ENCODE results near the gene TEKT5. TPM values are rescaled to one million over a fixed set of nuclear protein-coding genes. Genes with fewer than 3 reads are reported as not detected.

TEKT5 gene
- total and polyA plus RNA-seq, 2 donors (not counting 1 experiment from before 2014, with no cell fraction given) = 0.06 TPM; not detected in 1

DNA sequence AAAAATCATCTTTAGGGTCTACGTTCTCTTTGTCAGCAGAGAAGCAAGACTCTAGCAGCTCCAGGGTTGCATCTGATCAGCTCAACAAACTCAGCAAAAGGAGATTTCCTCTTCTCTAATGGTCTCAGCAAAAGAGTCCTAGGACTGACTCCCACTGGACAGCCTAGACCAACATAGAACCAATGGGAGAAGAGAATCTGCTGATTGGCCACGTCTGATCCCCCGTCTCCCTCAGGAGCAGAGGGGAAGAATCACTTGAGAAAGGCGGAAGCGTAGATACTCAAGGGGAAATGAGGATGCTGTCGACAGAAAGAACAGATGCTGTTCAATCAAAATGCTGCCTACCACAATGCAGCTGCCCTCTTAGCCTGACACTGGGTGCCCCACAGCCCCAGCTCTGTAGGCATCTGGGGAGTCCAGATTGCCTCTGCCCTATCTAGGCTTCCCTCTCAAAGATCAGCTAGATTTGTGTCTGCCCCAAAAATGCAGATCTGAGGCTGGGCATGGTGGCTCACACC lies 82.8 kb downstream of the TEKT5 start:
- H3K4me3 ChIP-seq (replicated peaks in 1 of 4; ENCODE audit: control extremely low read depth in 1 of 4, insufficient read depth in 1 of 4, low read depth in 3 of 4, low read length in 4 of 4) = no peak overlapping the region
- H2AFZ ChIP-seq (ENCODE audit: low read length) = no peak overlapping the region
- H4K20me1 ChIP-seq (ENCODE audit: control insufficient read depth, extremely low read depth, insufficient read depth, low read length) = no peaks in the 10 kb centered on the region
- peaks cover 8% of the 10 kb centered on the region for H3K4me1 ChIP-seq (ENCODE audit: control insufficient read depth, extremely low read depth, insufficient read depth, low read length)
- no peak overlapping the region for H3K4me2 ChIP-seq (ENCODE audit: extremely low read depth, insufficient read depth, low read length)
- no peak overlapping the region for H3K27ac ChIP-seq (ENCODE audit: insufficient read depth, low read length)
- H3K36me3 ChIP-seq (ENCODE audit: control insufficient read depth, insufficient read depth, low read length) = no peaks in the 10 kb centered on the region
- no peak overlapping the region for H3K9ac ChIP-seq (ENCODE audit: insufficient read depth, low read length)
- TF ChIP-seq EZH2 (IDR thresholded peaks at IDR 0.05; ENCODE audit: low read length, missing control alignments) = no peak
- TF ChIP-seq CTCF (conservative IDR thresholded peaks at IDR 0.05 in 1 of 2, IDR thresholded peaks at IDR 0.05 in 1 of 2; ENCODE audit: low read depth in 1 of 2, low read length in 2 of 2) = no peak
- no peaks in the 10 kb centered on the region for H3K9me3 ChIP-seq (ENCODE audit: control insufficient read depth, insufficient read depth, low read depth, low read length)
- H3K27me3 ChIP-seq (ENCODE audit: control insufficient read depth, insufficient read depth, low read length) = no peaks in the 10 kb centered on the region
- no peak for DNase-seq (ENCODE audit: low read depth in 2 of 2)
- no peaks in the 10 kb centered on the region for H3K79me2 ChIP-seq (ENCODE audit: control insufficient read depth, insufficient read depth, low read length)

- H3K36me3 ChIP-seq (ENCODE audit: control insufficient read depth, insufficient read depth, low read length) = no peaks in the 10 kb centered on the region
- H3K9ac ChIP-seq (ENCODE audit: insufficient read depth, low read length) = no peak overlapping the region
- H2AFZ ChIP-seq (ENCODE audit: low read length) = no peak overlapping the region
- H3K4me1 ChIP-seq (ENCODE audit: control insufficient read depth, extremely low read depth, insufficient read depth, low read length) = peaks cover 8% of the 10 kb centered on the region
- TF ChIP-seq CTCF (conservative IDR thresholded peaks at IDR 0.05 in 1 of 2, IDR thresholded peaks at IDR 0.05 in 1 of 2; ENCODE audit: low read depth in 1 of 2, low read length in 2 of 2) = no peak
- no peak for TF ChIP-seq EZH2 (IDR thresholded peaks at IDR 0.05; ENCODE audit: low read length, missing control alignments)
- H3K79me2 ChIP-seq (ENCODE audit: control insufficient read depth, insufficient read depth, low read length) = no peaks in the 10 kb centered on the region
- DNase-seq (ENCODE audit: low read depth in 2 of 2) = no peak
- no peaks in the 10 kb centered on the region for H3K9me3 ChIP-seq (ENCODE audit: control insufficient read depth, insufficient read depth, low read depth, low read length)
- no peaks in the 10 kb centered on the region for H4K20me1 ChIP-seq (ENCODE audit: control insufficient read depth, extremely low read depth, insufficient read depth, low read length)
- H3K27me3 ChIP-seq (ENCODE audit: control insufficient read depth, insufficient read depth, low read length) = no peaks in the 10 kb centered on the region
- H3K27ac ChIP-seq (ENCODE audit: insufficient read depth, low read length) = no peak overlapping the region
- no peak overlapping the region for H3K4me2 ChIP-seq (ENCODE audit: extremely low read depth, insufficient read depth, low read length)
- H3K4me3 ChIP-seq (replicated peaks in 1 of 4; ENCODE audit: control extremely low read depth in 1 of 4, insufficient read depth in 1 of 4, low read depth in 3 of 4, low read length in 4 of 4) = no peak overlapping the region
Measured at GRCh38 chr16:10610499-10611184, 84.1 kb downstream of the TEKT5 start.

- Histone ChIP-seq H3K79me2 (ENCODE audit: control insufficient read depth, insufficient read depth, low read length) (no peaks in the 10 kb centered on the region), H3K4me1 (ENCODE audit: control insufficient read depth, extremely low read depth, insufficient read depth, low read length) (peaks cover 8% of the 10 kb centered on the region), H3K9ac (ENCODE audit: insufficient read depth, low read length) (no peak overlapping the region), H3K4me2 (ENCODE audit: extremely low read depth, insufficient read depth, low read length) (peak overlapping the region; percentile 68), H3K27me3 (ENCODE audit: control insufficient read depth, insufficient read depth, low read length) (no peaks in the 10 kb centered on the region), H3K36me3 (ENCODE audit: control insufficient read depth, insufficient read depth, low read length) (no peaks in the 10 kb centered on the region), H4K20me1 (ENCODE audit: control insufficient read depth, extremely low read depth, insufficient read depth, low read length) (no peaks in the 10 kb centered on the region), H3K27ac (ENCODE audit: insufficient read depth, low read length) (peak overlapping the region; percentile 57), H3K4me3 (replicated peaks in 1 of 4; ENCODE audit: control extremely low read depth in 1 of 4, insufficient read depth in 1 of 4, low read depth in 3 of 4, low read length in 4 of 4) (no peak overlapping the region), H2AFZ (ENCODE audit: low read length) (peak overlapping the region; percentile 82), H3K9me3 (ENCODE audit: control insufficient read depth, insufficient read depth, low read depth, low read length) (no peaks in the 10 kb centered on the region)
- TF ChIP-seq CTCF (conservative IDR thresholded peaks at IDR 0.05 in 1 of 2, IDR thresholded peaks at IDR 0.05 in 1 of 2; ENCODE audit: low read depth in 1 of 2, low read length in 2 of 2) = peak in 1 of 2 donors; percentile 14
- no peak for TF ChIP-seq EZH2 (IDR thresholded peaks at IDR 0.05; ENCODE audit: low read length, missing control alignments)
- peak; percentile 65 to 94 for DNase-seq (ENCODE audit: low read depth in 2 of 2)
Measured at GRCh38 chr16:10609402-10609774, 85.3 kb downstream of the TEKT5 start.

All from fibroblast of lung (primary cell).